OCI-LY3 (cell line): ENCODE data around the gene TSEN54.

ENCODE experiments used
- EZH2phosphoT487 ChIP-seq: fragments of 200-600 bp; shearing (Covaris generic); IDR thresholded peaks from 2 replicates; pipeline ENCODE4 v1.6.1; 2018; ENCODE audit warnings: antibody characterized with exemption, mixed run types, low read depth
- TF ChIP-seq, protein P1 (sequence below): fragments of 200-600, 300-600 bp; sonication (generic); IDR thresholded peaks from 2 replicates; pipeline ENCODE4 v1.5.1; 2014; ENCODE audit warnings: antibody characterized with exemption, low read length, low read depth

DNA sequence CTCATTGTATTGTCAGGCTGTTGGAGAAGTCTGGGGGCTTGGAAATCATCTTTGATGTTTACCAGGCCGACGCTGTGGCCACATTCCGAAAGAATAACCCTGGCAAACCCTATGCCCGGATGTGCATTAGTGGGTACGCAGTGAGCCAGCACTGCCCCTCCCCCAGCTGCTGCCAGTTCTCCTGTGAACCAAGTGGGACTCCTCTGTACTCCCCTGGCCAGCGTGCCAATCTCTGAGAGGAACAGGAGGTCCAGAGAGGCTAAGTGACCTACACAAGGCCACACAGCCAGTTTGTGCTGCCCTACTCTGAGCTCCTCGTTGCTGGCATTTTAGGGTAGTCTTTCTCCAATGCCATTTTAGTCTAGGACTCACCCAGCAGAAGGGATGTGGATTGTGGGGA lies 7.3 kb downstream of the TSEN54 start:
- no peak for TF ChIP-seq EZH2phosphoT487
- TF ChIP-seq, protein P1, sequence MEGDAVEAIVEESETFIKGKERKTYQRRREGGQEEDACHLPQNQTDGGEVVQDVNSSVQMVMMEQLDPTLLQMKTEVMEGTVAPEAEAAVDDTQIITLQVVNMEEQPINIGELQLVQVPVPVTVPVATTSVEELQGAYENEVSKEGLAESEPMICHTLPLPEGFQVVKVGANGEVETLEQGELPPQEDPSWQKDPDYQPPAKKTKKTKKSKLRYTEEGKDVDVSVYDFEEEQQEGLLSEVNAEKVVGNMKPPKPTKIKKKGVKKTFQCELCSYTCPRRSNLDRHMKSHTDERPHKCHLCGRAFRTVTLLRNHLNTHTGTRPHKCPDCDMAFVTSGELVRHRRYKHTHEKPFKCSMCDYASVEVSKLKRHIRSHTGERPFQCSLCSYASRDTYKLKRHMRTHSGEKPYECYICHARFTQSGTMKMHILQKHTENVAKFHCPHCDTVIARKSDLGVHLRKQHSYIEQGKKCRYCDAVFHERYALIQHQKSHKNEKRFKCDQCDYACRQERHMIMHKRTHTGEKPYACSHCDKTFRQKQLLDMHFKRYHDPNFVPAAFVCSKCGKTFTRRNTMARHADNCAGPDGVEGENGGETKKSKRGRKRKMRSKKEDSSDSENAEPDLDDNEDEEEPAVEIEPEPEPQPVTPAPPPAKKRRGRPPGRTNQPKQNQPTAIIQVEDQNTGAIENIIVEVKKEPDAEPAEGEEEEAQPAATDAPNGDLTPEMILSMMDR, result no peak
